ENCODE data around the gene CPED1.

CPED1 gene

GRCh38 chr7:121080257-121080912 lies 91.9 kb downstream of the CPED1 start:
- FAIRE-seq (no peak), DNase-seq (ENCODE audit: insufficient read length, low spot score) (no peak)
- TF ChIP-seq CTCF (IDR thresholded peaks at IDR 0.05; ENCODE audit: insufficient read depth, missing control alignments), result no peak

GRCh38 chr7:121080913-121081326 lies 92.4 kb downstream of the CPED1 start:
- no peak for DNase-seq (ENCODE audit: insufficient read length, low spot score)
- no peak for FAIRE-seq
- TF ChIP-seq CTCF (IDR thresholded peaks at IDR 0.05; ENCODE audit: insufficient read depth, missing control alignments), result no peak

GRCh38 chr7:121081327-121081936 lies 92.9 kb downstream of the CPED1 start:
- peak; percentile 72 for TF ChIP-seq CTCF (IDR thresholded peaks at IDR 0.05; ENCODE audit: insufficient read depth, missing control alignments)
- DNase-seq (ENCODE audit: insufficient read length, low spot score), result no peak
- FAIRE-seq, result peak; percentile 94

GRCh38 chr7:121082400-121083101 lies 94.0 kb downstream of the CPED1 start:
- FAIRE-seq, result no peak
- DNase-seq (ENCODE audit: insufficient read length, low spot score), result no peak
- no peak for TF ChIP-seq CTCF (IDR thresholded peaks at IDR 0.05; ENCODE audit: insufficient read depth, missing control alignments)

GRCh38 chr7:121083138-121083789 lies 94.8 kb downstream of the CPED1 start:
- DNase-seq (ENCODE audit: insufficient read length, low spot score) (no peak), FAIRE-seq (no peak)
- TF ChIP-seq CTCF (IDR thresholded peaks at IDR 0.05; ENCODE audit: insufficient read depth, missing control alignments), result no peak

GRCh38 chr7:121083790-121084251 lies 95.3 kb downstream of the CPED1 start:
- FAIRE-seq, result no peak
- no peak for TF ChIP-seq CTCF (IDR thresholded peaks at IDR 0.05; ENCODE audit: insufficient read depth, missing control alignments)

More at GRCh38 chr7:121083790-121084251, 95.3 kb downstream of the CPED1 start:
- no peak for DNase-seq (ENCODE audit: insufficient read length, low spot score)
